DOHH2 (cell line): Measurements from ENCODE around the gene ARMC9.

Experiments
- H3F3A ChIP-seq: fragments of 200-600 bp; sonication (generic), shearing (Covaris generic); 2 replicates; pipeline ENCODE4 v1.6.0; 2016; ENCODE audit warnings: antibody characterized with exemption, mild to moderate bottlenecking; ENCODE audit not compliant: control insufficient read depth, insufficient read depth
- H3K27ac ChIP-seq: fragments of 200-600 bp; sonication (generic); 2 replicates; pipeline ENCODE4 v1.5.1; 2014; ENCODE audit warnings: low read depth, mild to moderate bottlenecking, low read length, moderate library complexity
- H3K27me3 ChIP-seq: fragments of 200-600 bp; sonication (generic); 2 replicates; pipeline ENCODE4 v1.6.1; 2014; ENCODE audit warnings: mild to moderate bottlenecking, low read length, mixed read lengths; ENCODE audit not compliant: control insufficient read depth
- H3K36me3 ChIP-seq: fragments of 200-600 bp; sonication (generic); 2 replicates; pipeline ENCODE4 v1.6.1; 2014; ENCODE audit warnings: mild to moderate bottlenecking, low read length, moderate library complexity, mixed read lengths; ENCODE audit not compliant: control insufficient read depth
- H3K4me1 ChIP-seq: fragments of 200-600 bp; sonication (generic); 2 replicates; pipeline ENCODE4 v1.6.1; 2014; ENCODE audit warnings: mild to moderate bottlenecking, low read length, mixed read lengths; ENCODE audit not compliant: control insufficient read depth
- H3K4me2 ChIP-seq: fragments of 200-600 bp; sonication (generic); 2 replicates; pipeline ENCODE4 v1.6.0; 2014; ENCODE audit warnings: mild to moderate bottlenecking, low read length, moderate library complexity
- H3K4me3 ChIP-seq: fragments of 200-600 bp; sonication (generic); 2 replicates; pipeline ENCODE4 v1.5.1; 2014; ENCODE audit warnings: mild to moderate bottlenecking, low read length, mixed read lengths
- H3K79me2 ChIP-seq: fragments of 200-600 bp; sonication (generic); 2 replicates; pipeline ENCODE4 v1.6.1; 2014; ENCODE audit warnings: mild to moderate bottlenecking, low read length, mixed read lengths; ENCODE audit not compliant: control insufficient read depth
- H3K9me2 ChIP-seq: fragments of 200-600 bp; sonication (generic); replicated peaks from 2 replicates; pipeline ENCODE4 v1.6.1; 2014; ENCODE audit warnings: mild to moderate bottlenecking, low read length, mixed read lengths; ENCODE audit not compliant: control insufficient read depth
- H3K9me3 ChIP-seq: fragments of 200-600 bp; sonication (generic); 2 replicates; pipeline ENCODE4 v1.6.1; 2014; ENCODE audit warnings: antibody characterized with exemption, low read length, mixed read lengths; ENCODE audit not compliant: control insufficient read depth, insufficient read depth
- H4K20me1 ChIP-seq: fragments of 200-600 bp; sonication (generic); 2 replicates; pipeline ENCODE4 v1.6.0; 2014; ENCODE audit warnings: low read depth, mild to moderate bottlenecking, antibody characterized with exemption, low read length, moderate library complexity; ENCODE audit not compliant: control insufficient read depth, insufficient read depth
- EZH2phosphoT487 ChIP-seq: fragments of 200-600 bp; sonication (generic); IDR thresholded peaks from 2 replicates; pipeline ENCODE4 v1.6.1; 2017; ENCODE audit warnings: borderline replicate concordance, mild to moderate bottlenecking, antibody characterized with exemption, low read length, moderate library complexity, mixed read lengths
- TF ChIP-seq, protein P1 (sequence below): fragments of 200-600 bp; sonication (generic); IDR thresholded peaks from one replicate; pipeline ENCODE4 v1.5.1; 2014; ENCODE audit warnings: antibody characterized with exemption, mild to moderate bottlenecking, low read depth, low read length; ENCODE audit not compliant: poor library complexity, severe bottlenecking

Gene ARMC9

DNA sequence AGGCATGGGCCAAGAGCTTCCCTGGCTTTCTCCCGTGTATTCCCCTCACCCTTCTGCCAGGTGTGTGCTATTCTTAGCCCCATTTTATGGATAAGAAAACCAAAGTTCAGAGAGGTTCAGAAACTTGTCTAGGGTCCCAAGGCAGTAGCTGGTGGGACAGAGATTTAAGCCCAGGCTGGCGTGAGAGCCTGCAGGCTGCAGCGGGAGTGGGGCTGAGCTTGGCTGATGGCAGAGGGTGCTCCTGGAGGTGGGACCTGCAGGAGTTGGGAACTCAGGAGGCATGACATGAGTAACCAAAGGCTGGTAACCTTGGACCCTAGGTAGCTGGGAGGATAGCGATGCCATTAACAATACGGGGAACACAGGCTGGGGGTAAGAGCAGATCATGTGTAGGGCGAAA is 109.8 kb downstream of the ARMC9 start:
- peaks cover 39% of the 10 kb centered on the region for H3K4me1 ChIP-seq
- no peak overlapping the region for H3K4me2 ChIP-seq
- H3F3A ChIP-seq = peaks cover 10% of the 10 kb centered on the region
- no peaks in the 10 kb centered on the region for H4K20me1 ChIP-seq
- H3K9me2 ChIP-seq = no peaks in the 10 kb centered on the region
- H3K27ac ChIP-seq = no peak overlapping the region
- H3K36me3 ChIP-seq = no peaks in the 10 kb centered on the region
- TF ChIP-seq EZH2phosphoT487 = no peak
- TF ChIP-seq, protein P1, sequence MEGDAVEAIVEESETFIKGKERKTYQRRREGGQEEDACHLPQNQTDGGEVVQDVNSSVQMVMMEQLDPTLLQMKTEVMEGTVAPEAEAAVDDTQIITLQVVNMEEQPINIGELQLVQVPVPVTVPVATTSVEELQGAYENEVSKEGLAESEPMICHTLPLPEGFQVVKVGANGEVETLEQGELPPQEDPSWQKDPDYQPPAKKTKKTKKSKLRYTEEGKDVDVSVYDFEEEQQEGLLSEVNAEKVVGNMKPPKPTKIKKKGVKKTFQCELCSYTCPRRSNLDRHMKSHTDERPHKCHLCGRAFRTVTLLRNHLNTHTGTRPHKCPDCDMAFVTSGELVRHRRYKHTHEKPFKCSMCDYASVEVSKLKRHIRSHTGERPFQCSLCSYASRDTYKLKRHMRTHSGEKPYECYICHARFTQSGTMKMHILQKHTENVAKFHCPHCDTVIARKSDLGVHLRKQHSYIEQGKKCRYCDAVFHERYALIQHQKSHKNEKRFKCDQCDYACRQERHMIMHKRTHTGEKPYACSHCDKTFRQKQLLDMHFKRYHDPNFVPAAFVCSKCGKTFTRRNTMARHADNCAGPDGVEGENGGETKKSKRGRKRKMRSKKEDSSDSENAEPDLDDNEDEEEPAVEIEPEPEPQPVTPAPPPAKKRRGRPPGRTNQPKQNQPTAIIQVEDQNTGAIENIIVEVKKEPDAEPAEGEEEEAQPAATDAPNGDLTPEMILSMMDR = no peak
- no peaks in the 10 kb centered on the region for H3K9me3 ChIP-seq
- no peaks in the 10 kb centered on the region for H3K79me2 ChIP-seq
- no peaks in the 10 kb centered on the region for H3K27me3 ChIP-seq
- no peak overlapping the region for H3K4me3 ChIP-seq

DNA sequence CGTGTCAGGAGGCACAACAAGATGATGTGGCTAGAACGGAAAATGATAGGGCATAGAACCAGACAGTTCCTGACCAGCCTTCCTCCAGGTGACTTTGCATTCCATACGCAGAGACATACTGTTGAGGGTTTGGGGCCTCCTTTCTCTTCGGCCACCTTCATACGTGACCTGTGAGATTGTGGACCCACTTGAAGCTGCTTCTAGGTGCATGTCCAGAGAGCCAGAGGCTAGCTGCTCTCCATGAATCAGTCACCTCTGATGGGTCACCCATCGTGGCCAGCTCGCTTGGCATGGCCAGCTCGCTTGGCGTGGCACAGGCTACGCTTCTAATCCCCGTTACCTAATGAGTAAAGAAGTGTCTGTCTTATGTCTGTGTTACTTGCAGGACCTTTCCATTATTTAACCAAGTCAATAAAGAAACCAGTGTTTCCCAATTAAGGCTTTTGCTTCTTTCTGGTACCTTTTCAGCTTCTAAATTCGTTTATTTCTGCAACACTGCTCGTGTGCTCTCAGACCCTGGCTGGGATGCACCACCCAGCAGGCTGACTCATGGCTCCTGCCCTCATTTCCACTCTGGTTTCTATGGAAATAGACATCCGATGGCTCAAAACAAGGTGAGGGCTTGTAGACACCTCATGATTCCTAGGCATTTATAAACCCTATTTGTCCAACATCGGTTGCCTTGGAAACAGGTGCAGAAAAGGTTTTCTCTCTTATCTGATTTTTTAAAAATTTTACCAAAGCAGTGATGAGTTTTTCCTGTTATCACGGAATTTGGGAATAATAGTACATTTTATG is 110.4 kb downstream of the ARMC9 start:
- no peaks in the 10 kb centered on the region for H3K79me2 ChIP-seq
- H3K9me3 ChIP-seq = no peaks in the 10 kb centered on the region
- no peaks in the 10 kb centered on the region for H3K27me3 ChIP-seq
- no peak for TF ChIP-seq EZH2phosphoT487
- no peaks in the 10 kb centered on the region for H3K36me3 ChIP-seq
- no peaks in the 10 kb centered on the region for H3K9me2 ChIP-seq
- no peak overlapping the region for H3K4me2 ChIP-seq
- H3K4me1 ChIP-seq = peaks cover 45% of the 10 kb centered on the region
- no peak overlapping the region for H3K27ac ChIP-seq
- H3K4me3 ChIP-seq = no peak overlapping the region
- no peaks in the 10 kb centered on the region for H4K20me1 ChIP-seq
- H3F3A ChIP-seq = peaks cover 15% of the 10 kb centered on the region

DNA sequence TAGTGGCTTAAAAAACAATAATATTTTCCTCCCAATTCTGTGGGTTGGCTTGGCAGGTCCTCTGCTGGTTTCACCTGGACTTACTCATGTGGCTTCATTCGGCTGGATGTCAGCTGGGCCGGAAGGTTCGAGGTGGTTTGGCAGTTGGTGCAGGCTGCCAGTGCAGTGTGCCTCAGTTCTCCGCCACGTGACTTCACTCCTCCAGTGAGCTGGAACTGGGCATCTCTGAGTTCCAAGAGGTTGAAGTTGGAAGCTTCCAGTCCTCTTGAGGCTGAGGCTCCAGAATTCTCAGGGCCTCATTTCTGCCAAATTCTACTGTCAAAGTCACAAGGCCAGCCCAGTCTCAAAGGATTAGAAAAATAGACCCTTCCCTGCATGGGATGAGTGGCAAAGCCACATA is 113.6 kb downstream of the ARMC9 start:
- peak overlapping the region; percentile 34 for H3K4me3 ChIP-seq
- TF ChIP-seq, protein P1 = no peak
- TF ChIP-seq EZH2phosphoT487 = no peak
- H3F3A ChIP-seq = peaks cover 31% of the 10 kb centered on the region
- H4K20me1 ChIP-seq = no peaks in the 10 kb centered on the region
- H3K36me3 ChIP-seq = no peaks in the 10 kb centered on the region
- H3K4me2 ChIP-seq = peak overlapping the region; percentile 43
- H3K27ac ChIP-seq = peak overlapping the region; percentile 98
- H3K9me3 ChIP-seq = peaks cover 1% of the 10 kb centered on the region; the same call in 1 of the 2 replicates
- no peaks in the 10 kb centered on the region for H3K9me2 ChIP-seq
- no peaks in the 10 kb centered on the region for H3K79me2 ChIP-seq
- no peaks in the 10 kb centered on the region for H3K27me3 ChIP-seq
- H3K4me1 ChIP-seq = peaks cover 70% of the 10 kb centered on the region

DNA sequence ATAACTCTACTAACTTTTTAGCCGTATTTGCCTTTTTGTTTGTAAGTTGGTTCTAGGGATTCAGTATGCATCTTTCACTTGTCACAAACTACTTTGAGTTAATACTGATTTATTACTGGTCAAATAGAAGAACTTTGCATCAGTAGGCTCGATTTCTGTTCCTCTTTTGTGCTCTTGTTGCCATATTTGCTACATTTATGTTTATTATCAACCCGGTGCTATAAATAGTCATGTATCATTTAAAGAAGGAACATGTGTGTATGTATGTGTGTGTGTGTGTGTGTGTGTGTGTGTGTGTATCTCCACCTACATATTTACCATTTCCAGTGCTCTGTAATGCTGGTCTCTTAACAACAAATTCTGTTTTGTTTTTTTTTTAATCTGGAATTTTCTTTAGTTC is 117.5 kb downstream of the ARMC9 start:
- Histone ChIP-seq H3K36me3 (0 out of 2 replicates have a peak, but pooled peaks cover 3% of the 10 kb centered on the region), H3K9me2 (no peaks in the 10 kb centered on the region), H3K27me3 (no peaks in the 10 kb centered on the region), H4K20me1 (no peaks in the 10 kb centered on the region), H3K27ac (peak overlapping the region; percentile 98), H3K4me1 (peaks cover 98% of the 10 kb centered on the region), H3K4me2 (peak overlapping the region; percentile 73), H3K4me3 (peak overlapping the region; percentile 61), H3F3A (peaks cover 38% of the 10 kb centered on the region), H3K9me3 (peaks cover 7% of the 10 kb centered on the region; the same call in 1 of the 2 replicates), H3K79me2 (no peaks in the 10 kb centered on the region)
- TF ChIP-seq EZH2phosphoT487 = no peak
- TF ChIP-seq, protein P1 = no peak
